GM12864 (cell line): ENCODE data around the gene ANAPC2.
A peak's percentile ranks its signal among the peaks of the same experiment; 100 is the strongest.

Experiments used
- DNase-seq: peaks from one replicate; pipeline ENCODE4 v3.0.0-alpha.2; 2011; ENCODE audit warnings: low read depth
- H3K4me3 ChIP-seq: 2 replicates; pipeline ENCODE4 v1.5.1; 2011; ENCODE audit warnings: mild to moderate bottlenecking, low read depth, low read length, control low read depth
- CTCF ChIP-seq: IDR thresholded peaks from 2 replicates; pipeline ENCODE4 v1.5.1; 2011; ENCODE audit warnings: low read depth, mild to moderate bottlenecking, moderate library complexity, low read length, control low read depth, inconsistent platforms; ENCODE audit errors: missing control alignments

Gene ANAPC2

GRCh38 chr9:137130176-137130755 lies 58.1 kb downstream of the ANAPC2 start:
- peak overlapping the region; percentile 77 for H3K4me3 ChIP-seq
- no peak for TF ChIP-seq CTCF
- DNase-seq = no peak

- TF ChIP-seq CTCF = no peak
- DNase-seq = peak; percentile 76
- H3K4me3 ChIP-seq = peak overlapping the region; percentile 77
Measured at GRCh38 chr9:137129456-137130175, 58.7 kb downstream of the ANAPC2 start.

GRCh38 chr9:137128862-137129455 lies 59.4 kb downstream of the ANAPC2 start:
- no peak for DNase-seq
- peak overlapping the region; percentile 77 for H3K4me3 ChIP-seq
- no peak for TF ChIP-seq CTCF

GRCh38 chr9:137128158-137128861 lies 60.0 kb downstream of the ANAPC2 start:
- no peak for TF ChIP-seq CTCF
- peak overlapping the region; percentile 77 for H3K4me3 ChIP-seq
- DNase-seq = no peak

GRCh38 chr9:137127301-137128157 lies 60.8 kb downstream of the ANAPC2 start:
- TF ChIP-seq CTCF = no peak
- no peak for DNase-seq
- peak overlapping the region; percentile 77 for H3K4me3 ChIP-seq

GRCh38 chr9:137126786-137127185 lies 61.6 kb downstream of the ANAPC2 start:
- no peak for TF ChIP-seq CTCF
- DNase-seq = no peak

More at GRCh38 chr9:137126786-137127185, 61.6 kb downstream of the ANAPC2 start:
- H3K4me3 ChIP-seq = peak overlapping the region; percentile 77
